GM21717 (cell line): Measurements from ENCODE around the gene CTCF.

Experiments
- ATAC-seq: cut with Tn5 transposase; IDR thresholded peaks from one replicate; pipeline ENCODE4 v1.9.1; 2021; ENCODE audit warnings: mild to moderate bottlenecking, moderate library complexity; ENCODE audit not compliant: unreplicated experiment

CTCF gene

DNA sequence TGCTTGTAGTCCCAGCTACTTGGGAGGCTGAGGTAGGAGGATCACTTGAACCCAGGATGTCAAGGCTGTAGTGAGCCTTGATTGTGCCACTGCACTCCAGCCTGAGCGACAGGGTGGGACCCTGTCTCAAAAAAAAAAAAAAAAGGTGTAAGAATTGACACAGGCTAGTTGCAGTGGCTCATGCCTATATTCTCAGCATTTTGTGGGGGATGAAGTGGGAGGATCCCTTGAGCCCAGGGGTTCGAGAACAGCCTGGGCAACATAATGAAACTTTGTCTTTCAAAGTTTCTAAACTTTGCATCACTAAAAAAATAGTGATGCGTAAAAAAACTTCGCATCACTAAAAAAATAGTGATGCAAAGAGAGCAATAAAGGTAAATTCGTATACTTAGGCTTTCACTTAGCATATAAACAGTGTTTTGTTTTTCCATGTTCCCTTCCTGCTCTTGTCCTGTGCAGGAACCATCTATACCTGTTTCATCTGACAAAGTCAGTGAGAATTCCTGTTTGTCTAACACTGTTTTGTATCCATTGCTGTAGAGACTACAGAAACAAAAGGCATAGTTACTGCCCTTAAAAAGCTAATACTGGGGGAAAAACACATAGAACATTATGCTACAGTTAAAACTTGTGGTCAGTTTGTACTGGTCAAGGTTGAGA is 32.1 kb downstream of the CTCF start:
- ATAC-seq, result no peak

DNA sequence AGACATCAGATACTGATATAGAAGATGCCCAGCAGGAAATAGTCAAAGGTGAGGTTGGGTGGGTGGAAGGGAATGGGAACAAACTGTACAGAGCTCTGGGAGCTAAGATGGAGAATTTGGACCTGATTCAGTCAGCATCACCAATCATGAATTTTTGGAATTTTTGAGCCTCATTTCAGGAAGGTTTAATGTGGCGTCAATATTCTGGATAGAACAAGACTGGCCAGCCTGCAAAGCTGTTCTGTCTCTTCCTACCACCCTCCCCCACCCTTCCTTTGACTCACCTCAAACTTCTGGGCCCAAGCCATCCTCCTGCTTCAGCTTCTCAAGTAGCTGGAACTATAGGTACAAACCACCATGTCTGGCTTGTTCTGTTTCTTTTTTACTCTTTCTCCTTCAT is 32.6 kb downstream of the CTCF start:
- no peak for ATAC-seq

DNA sequence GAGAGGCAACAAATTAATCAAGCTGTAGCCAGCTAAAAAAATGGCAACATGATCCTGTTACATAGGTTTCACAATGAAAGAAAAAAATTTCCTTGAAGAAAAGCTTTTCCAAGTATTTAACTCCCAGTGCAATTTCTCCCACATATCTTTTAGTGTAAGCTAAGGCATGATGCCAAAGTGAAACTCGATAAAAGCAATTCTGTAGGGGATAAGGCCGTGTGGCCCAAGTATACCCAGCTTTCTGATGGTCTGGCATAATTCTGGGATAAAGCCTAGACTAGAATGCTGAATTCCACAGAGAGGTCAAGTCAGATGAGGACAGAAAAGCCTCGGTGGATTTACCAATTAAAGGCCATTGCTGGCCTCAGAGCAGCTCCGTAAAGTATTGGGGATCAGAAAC is 36.2 kb downstream of the CTCF start:
- no peak for ATAC-seq

DNA sequence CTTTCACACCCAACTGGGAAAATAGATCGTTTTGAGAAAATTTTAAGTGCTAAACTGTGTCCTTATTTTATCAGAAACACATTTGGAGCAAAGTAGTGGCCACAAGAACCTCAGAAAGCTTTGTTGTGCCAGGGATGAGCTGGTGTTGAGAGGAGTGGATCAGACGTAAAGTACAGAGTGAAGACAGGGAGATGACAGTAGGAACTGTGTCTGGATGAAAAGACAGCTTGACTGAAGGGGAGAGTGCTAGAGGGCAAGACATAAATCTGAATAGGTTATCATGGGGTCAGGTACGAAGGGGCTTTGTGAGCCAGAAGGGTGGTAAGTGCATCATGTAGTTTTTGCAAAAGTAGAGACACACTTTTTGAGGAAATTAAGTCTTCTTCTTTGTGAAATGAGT is 43.3 kb downstream of the CTCF start:
- no peak for ATAC-seq

DNA sequence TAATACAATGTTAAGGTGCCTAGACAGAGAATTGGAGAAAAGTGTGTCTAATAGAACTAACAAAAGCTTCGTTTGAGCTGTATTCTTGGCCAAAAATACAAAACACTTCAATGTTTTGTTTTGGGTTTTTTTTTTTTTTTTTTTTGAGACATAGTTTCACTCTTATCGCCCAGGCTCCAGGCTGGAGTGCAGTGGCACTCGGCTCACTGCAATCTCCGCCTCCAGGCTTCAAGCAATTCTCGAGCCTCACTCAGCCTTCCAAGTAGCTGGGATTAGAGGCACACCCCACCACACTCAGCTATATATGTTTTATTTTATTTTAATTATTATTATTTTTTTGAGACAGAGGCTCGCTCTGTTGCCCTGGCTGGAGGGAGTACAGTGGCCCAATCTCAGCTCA is 44.3 kb downstream of the CTCF start:
- no peak for ATAC-seq

DNA sequence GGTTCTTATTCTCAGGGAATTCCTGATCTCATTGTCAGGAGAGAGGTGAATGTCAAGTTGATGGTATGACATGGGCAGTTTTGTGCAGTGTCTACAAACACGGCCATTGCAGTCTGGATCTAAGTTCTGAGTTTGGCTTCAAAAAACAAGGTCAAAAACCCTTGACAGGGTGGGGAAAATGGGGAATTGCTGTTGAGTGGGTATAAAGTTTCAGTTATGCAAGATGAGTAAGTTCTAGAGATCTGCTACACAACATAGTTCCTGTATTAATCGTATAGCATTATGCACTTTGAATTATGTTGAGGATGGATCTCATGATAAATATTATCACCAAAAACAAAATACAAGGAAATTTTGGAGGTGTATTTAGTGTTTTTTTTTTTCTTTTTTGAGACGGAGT is 46.0 kb downstream of the CTCF start:
- ATAC-seq, result no peak

DNA sequence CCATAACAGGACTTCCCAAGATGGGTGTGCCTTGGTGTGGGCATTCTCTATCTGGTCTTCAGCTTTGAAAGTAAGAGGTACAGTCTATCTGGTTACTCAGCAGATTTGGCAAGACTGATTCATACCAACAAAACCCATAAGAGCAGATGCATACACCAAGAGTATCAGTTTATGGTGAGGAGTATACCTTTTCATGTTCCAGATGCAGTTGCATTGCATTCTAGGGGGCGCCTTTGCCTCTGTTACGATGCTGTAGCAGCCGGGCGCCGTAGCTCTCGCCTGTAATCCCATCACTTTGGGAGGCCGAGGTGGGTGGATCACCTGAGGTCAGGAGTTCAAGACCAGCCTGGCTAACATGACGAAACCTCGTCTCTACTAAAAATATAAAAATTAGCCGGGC is 51.5 kb downstream of the CTCF start:
- no peak for ATAC-seq

DNA sequence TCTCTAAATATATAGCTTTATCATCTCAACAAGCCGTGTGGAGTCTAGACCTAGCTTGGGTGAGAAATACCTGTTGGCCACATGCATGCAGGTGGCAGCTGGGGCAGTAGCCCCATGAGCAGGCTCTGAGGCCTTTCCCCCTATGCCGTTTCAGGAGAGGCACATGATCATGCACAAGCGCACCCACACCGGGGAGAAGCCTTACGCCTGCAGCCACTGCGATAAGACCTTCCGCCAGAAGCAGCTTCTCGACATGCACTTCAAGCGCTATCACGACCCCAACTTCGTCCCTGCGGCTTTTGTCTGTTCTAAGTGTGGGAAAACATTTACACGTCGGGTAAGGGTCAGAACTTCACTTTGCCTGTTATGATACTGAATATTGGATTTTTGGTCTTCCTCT is 65.9 kb downstream of the CTCF start:
- ATAC-seq, result no peak

DNA sequence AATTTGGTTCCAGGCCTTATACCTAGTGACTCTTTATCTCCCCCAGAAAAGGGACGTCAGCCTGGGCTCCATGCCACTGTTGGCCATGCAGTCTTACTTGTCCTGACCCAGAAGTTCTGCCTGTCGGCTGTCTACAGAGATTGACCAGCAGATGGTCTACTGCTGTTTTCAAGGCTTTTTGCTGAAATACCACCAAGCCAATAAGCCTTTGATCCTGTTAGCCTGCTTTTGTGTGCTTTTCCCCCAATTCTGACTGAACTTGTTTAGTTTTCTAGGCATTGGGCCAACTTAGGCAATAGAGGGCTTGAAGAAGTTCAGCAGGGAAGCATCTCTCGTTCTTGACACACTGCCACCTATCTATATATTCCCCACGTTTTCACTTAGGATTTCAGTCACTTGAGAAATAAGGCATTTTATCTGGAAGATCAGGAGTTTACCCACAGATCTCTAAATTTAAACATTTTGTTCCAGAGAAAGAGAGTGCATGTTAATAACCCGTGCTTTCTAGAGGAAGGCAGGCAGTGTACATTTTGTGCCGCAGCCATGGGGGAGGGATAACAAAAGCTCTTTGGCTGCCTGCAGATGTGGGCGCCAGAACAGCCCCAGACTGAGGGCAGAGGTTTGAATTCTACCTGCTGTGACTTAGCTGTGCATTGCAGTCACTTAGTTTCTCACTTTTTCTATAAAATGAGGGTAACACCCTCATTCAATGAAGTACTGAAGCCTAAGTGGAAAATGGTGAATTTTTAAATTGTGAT is 70.3 kb downstream of the CTCF start:
- ATAC-seq, result no peak

DNA sequence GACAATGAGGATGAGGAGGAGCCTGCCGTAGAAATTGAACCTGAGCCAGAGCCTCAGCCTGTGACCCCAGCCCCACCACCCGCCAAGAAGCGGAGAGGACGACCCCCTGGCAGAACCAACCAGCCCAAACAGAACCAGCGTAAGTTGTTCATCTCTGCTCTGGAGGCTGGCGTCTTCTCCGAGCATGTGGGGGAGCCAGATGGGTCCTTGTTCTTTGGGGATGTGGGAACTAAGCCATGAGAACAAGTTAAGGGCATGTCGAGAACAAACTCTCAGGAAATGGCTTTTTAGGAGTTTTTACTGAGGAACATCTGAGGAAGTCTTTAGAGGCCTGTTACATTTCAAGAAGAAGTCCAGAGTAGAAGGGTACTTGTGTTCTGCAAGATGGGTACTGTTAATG is 74.4 kb downstream of the CTCF start:
- ATAC-seq, result no peak

DNA sequence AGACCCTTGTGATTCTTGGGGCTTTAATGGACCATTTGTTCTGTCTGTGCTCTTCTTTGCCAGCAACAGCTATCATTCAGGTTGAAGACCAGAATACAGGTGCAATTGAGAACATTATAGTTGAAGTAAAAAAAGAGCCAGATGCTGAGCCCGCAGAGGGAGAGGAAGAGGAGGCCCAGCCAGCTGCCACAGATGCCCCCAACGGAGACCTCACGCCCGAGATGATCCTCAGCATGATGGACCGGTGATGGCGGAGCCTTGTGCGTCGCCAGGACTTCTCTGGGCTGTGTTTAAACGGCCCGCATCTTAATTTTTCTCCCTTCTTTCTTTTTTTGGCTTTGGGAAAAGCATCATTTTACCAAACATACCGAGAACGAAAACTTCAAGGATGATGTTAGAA is 75.3 kb downstream of the CTCF start:
- ATAC-seq, result no peak

DNA sequence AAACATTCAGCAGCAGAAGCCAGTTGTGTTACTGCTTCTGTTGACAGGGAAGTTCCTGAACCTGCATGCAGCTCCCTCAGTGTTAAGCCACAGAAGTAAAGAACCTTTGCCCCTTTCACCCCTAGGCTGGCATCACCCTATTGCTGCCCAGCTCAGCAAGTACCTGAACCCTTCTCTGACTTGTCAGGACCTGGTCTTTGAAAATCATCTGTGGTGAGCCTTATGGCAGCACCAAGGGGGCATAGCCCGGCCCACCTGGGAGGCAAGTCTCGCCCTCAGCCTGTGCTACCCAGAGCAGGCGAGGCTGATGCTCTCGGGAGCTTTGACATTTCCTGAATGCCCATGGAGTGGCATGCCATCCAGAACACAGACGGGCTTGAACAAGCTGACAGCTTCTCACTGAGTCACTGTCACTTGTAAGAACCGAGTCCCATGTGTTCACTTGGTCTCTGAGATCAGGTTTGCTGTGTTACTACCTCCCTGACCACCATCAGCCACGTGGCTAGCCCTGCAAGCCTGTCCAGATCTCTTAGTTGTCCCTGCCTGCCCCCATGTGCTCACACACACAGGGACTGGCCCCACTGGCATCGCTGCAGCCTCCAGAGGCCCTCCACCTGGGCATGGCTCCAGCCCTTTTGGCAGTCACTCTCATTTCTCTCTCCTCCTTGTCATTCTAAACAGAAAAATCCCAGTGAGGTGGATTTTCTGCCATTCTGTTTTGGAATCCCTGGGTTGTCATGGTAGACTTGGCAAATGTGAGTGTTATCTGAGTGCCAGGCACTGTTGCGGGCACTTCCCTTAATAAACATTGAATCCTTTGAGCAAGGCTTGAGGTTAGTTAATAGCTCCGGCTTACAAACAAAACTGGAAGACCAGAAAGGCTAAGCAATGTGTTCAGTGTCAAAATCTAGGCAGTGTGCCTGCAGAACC is 79.7 kb downstream of the CTCF start:
- no peak for ATAC-seq

DNA sequence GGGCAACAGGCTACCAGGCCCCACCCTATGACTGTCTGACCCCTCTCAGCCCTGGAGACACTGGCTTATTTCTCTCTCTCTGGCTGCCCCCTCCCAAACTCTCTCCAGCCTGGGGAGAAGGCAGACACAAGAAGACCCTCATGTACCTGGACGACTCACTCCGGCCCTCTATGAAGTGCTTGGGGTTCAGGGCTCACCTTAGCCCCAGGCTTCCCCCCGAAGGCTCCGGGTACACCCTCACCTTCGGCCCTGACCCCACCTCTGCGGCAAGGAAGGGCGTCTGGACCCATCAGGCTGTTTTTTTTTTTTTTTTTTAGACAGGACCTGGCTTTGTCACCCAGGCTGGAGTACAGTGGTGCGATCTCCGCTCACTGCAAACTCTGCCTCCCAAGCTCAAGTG is 81.7 kb downstream of the CTCF start:
- no peak for ATAC-seq

DNA sequence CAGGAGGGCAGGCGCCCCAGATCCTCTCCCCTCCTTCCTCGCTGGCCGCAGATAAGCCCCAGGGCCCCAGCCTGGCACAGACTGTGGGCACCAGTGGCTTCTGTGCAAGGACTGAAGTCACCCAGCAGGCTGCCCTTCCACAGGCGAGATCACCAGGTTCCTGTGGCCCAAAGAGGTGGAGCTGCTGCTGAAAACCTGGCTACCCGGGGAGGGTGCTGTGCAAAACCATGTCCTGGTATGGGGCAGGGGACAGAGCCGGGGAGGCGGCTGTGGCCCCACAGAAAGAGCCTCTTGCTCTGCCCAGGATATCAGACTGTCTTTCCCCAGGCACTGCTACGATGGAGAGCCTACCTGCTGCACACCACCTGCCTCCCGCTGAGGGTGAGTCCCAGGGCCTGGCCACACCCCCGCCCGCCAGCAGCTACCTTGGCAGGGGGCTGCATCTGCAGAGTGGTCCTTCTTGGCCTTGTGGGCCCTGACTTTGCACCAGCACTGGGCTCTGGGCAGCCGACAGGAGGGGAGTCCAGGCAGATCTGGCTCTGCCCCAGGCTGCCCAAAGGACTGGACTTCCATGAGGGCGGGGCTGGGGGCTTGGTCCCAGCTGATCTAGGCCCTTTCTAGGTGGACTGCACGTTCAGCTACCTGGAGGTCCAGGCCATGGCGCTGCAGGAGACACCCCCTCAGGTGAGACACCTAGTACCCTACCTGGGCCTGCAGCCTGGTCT is 83.2 kb downstream of the CTCF start:
- peak; percentile 7 for ATAC-seq

DNA sequence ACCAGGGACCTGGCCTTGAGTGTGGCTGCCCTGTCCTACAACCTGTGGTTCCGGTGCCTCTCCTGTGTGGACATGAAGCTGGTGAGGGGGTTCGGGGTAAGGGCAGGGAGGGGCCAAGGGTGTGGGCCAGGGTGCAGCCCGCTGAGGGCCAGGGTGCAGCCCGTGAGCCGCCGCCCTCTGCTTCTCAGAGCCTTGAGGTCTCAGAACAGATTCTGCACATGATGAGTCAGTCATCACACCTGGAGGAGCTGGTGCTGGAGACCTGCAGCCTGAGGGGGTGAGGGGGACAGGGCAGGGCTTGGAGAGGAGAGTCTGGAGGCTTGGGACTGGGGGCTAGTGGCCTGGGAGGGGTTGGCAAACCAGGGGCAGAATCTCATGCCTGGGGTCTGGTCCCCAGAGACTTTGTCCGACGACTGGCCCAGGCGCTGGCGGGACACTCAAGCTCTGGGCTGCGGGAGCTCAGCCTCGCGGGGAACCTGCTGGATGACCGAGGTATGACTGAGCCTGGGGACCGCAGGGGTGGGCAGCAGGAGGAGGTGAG is 84.9 kb downstream of the CTCF start:
- no peak for ATAC-seq

DNA sequence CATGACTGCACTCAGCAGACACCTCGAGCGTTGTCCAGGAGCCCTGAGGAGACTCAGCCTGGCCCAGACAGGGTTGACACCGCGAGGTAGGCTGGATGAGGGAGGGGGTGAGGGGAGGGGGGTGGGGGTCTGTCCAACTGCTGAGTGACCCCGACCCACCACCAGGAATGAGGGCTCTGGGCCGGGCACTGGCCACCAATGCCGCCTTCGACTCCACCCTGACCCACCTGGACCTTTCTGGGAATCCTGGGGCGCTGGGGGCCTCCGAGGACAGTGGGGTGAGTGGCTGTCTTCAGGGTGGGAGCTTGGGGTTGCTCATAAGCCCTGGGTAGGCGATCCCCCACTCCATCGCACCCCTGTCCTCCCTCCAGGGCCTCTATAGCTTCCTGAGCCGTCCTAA is 85.4 kb downstream of the CTCF start:
- ATAC-seq, result no peak

DNA sequence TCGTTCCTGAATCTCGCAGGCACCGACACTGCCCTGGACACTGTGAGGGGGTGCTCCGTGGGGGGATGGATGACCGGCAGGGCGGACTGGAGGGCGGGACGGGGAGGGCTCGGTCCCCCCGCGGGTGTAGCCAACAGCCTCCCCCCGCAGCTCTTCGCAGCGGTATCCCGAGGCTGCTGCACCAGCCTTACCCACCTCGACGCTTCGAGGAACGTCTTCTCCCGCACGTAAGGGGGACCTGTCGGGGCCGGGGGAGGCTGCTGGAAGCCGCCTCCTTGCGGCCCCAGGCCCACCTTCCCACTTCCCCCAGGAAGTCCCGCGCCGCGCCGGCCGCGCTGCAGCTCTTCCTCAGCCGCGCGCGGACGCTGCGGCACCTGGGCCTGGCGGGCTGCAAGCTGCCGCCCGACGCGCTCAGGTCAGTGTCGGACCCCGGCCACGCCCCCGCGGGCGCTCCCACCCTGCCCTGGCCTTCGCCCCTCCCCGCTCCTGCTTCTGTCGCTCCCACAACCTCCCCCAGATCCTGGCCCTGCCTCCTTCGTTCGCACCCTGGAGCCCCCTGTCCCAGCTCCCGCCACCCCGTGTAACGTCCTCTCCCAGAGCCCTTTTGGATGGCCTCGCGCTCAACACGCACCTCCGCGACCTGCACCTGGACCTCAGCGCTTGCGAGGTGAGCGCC is 85.9 kb downstream of the CTCF start:
- ATAC-seq, result no peak

DNA sequence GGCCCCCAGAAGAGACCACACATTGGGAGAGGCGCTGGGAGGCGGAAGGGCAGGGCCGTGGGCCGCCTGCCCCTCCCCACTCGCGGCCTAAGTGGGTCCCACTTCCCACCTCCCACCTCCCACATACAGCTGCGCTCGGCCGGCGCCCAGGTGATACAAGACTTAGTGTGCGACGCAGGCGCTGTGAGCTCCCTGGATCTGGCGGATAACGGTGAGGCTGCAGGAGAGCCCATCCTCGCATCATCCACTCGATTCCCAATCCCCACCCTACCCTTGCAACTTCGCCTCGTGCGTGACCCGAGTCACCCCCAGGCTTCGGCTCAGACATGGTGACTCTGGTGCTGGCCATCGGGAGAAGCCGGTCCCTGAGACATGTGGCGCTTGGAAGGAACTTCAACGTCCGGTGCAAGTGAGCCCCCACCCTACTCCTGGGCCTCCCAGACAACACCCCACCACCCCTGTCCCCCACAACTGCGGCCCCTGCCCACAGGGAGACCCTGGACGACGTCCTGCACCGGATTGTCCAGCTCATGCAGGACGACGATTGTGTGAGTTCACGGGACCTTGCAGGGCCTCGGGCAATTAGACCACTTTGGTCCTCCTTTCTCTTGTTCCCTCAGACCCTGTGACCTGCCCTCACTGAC is 86.6 kb downstream of the CTCF start:
- no peak for ATAC-seq

DNA sequence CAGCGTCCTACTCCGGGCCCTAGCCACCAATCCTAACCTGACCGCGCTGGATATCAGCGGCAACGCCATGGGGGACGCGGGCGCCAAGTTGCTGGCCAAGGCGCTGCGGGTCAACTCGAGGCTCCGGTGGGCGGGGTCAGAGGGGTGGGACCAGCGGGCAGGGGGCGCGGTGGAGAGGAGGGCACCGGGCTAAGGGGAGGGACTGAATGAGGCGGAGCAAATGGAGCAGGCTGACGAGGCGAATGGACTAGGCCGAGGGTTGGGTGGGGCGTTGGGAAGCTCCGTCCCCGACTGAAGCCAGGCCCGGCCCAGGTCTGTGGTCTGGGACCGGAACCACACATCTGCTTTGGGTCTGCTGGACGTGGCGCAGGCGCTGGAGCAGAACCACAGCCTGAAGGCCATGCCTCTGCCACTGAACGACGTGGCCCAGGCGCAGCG is 87.2 kb downstream of the CTCF start:
- ATAC-seq, result no peak

DNA sequence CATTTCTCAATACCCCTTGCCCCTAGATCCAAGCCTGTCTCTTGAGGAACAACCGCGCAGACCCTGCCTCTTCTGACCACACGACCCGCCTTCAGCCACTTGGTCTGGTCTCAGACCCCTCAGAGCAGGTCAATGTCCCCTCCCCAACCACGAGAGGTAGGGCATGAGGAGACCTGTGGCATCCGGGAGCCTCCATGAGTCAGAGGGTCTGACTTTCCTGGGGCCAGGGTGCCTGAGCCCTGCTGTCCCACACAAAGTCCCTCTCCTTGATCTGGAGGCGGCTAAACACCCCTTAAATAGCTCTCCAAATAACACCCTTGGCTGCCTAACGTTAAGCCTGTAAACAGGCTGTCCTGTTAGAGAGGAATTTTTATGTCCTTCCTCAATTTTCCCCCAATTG is 87.7 kb downstream of the CTCF start:
- ATAC-seq, result no peak
